Breast epithelium (tissue), 3 donors: Measurements from ENCODE around the gene AKAP7.

Source experiments
- POLR2A ChIP-seq: fragments of 450-650 bp; IDR thresholded peaks from one replicate; pipeline ENCODE4 v1.6.1; 2016; ENCODE audit warnings: antibody characterized with exemption, mild to moderate bottlenecking, moderate library complexity
- TF ChIP-seq, protein P1 (sequence below), 3 donors: fragments of 450-650 bp; IDR thresholded peaks; one replicate each; pipeline ENCODE4 v1.5.1; 2016 to 2017; ENCODE audit warnings: antibody characterized with exemption in 3 of 3, mild to moderate bottlenecking in 3 of 3, moderate library complexity in 3 of 3

- TF ChIP-seq, protein P1, sequence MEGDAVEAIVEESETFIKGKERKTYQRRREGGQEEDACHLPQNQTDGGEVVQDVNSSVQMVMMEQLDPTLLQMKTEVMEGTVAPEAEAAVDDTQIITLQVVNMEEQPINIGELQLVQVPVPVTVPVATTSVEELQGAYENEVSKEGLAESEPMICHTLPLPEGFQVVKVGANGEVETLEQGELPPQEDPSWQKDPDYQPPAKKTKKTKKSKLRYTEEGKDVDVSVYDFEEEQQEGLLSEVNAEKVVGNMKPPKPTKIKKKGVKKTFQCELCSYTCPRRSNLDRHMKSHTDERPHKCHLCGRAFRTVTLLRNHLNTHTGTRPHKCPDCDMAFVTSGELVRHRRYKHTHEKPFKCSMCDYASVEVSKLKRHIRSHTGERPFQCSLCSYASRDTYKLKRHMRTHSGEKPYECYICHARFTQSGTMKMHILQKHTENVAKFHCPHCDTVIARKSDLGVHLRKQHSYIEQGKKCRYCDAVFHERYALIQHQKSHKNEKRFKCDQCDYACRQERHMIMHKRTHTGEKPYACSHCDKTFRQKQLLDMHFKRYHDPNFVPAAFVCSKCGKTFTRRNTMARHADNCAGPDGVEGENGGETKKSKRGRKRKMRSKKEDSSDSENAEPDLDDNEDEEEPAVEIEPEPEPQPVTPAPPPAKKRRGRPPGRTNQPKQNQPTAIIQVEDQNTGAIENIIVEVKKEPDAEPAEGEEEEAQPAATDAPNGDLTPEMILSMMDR (IDR thresholded peaks at IDR 0.05) = no peak
- TF ChIP-seq POLR2A = no peak
Observed at GRCh38 chr6:131112249-131112648, 23.0 kb upstream of the AKAP7 start.
